Myocyte (in vitro differentiated cells): Measurements from ENCODE around the gene DVL1. TPM values are rescaled to one million over a fixed set of nuclear protein-coding genes. Genes with fewer than 3 reads are reported as not detected.

Experiments used
- microRNA-seq: library from miRNA; unstranded; fragments of <30 nt; microRNA quantifications from one replicate; pipeline ENCODE4, GENCODE V29; 2016
- total RNA-seq: library from RNA; depleted of rRNA; stranded (reverse); fragments of >200 nt; gene quantifications from 2 replicates; pipeline ENCODE4 v1.2.3, GENCODE V29; 2014

DVL1 gene
- total RNA-seq, 1 donor from 2014 or later = 137 TPM

Small RNA genes lying within 50 kb of the gene (microRNA-seq; reads per million reads assigned to microRNA genes)
- gene MIR6726 = not detected
- gene MIR6727 = not detected
- gene MIR6808 = 0.48 reads per million

Other genes with a start within 250 kb of the DVL1 start
- 10.0 and 11.7 TPM in 2 replicates for gene C1orf159, start 233.3 kb downstream of the DVL1 start, total RNA-seq
- not detected in 2 replicates for gene TTLL10, start 175.5 kb downstream of the DVL1 start, total RNA-seq
- 0.47 TPM in 1 of 2 replicates, not detected in the other for gene TNFRSF18, start 142.8 kb downstream of the DVL1 start, total RNA-seq
- not detected in 2 replicates for gene TNFRSF4, start 135.3 kb downstream of the DVL1 start, total RNA-seq
- 142 and 150 TPM in 2 replicates for gene SDF4, start 117.4 kb downstream of the DVL1 start, total RNA-seq
- gene B3GALT6, start 117.2 kb downstream of the DVL1 start, total RNA-seq = 61.8 and 68.1 TPM in 2 replicates
- gene C1QTNF12, start 102.7 kb downstream of the DVL1 start, total RNA-seq = 1.2 TPM in 1 of 2 replicates, not detected in the other
- 50.3 and 52.2 TPM in 2 replicates for gene UBE2J2, start 75.6 kb downstream of the DVL1 start, total RNA-seq
- gene SCNN1D, start 69.0 kb downstream of the DVL1 start, total RNA-seq = 2.2 and 2.5 TPM in 2 replicates
- gene ACAP3, start 41.5 kb downstream of the DVL1 start, total RNA-seq = 97.3 and 106 TPM in 2 replicates
- 41.6 and 43.4 TPM in 2 replicates for gene PUSL1, start 40.8 kb downstream of the DVL1 start, total RNA-seq
- gene INTS11, start 24.8 kb downstream of the DVL1 start, total RNA-seq = 74.5 and 76.4 TPM in 2 replicates
- gene CPTP, start 24.6 kb downstream of the DVL1 start, total RNA-seq = 26.2 and 28.9 TPM in 2 replicates
- 0.10 and 0.13 TPM in 2 replicates for gene TAS1R3, start 18.1 kb downstream of the DVL1 start, total RNA-seq
- gene MXRA8, start 9.1 kb upstream of the DVL1 start, total RNA-seq = 224 and 252 TPM in 2 replicates
- gene AURKAIP1, start 25.8 kb upstream of the DVL1 start, total RNA-seq = 183 and 198 TPM in 2 replicates
- 185 and 228 TPM in 2 replicates for gene CCNL2, start 49.9 kb upstream of the DVL1 start, total RNA-seq
- 113 TPM in 2 replicates for gene MRPL20, start 57.9 kb upstream of the DVL1 start, total RNA-seq
- gene ANKRD65, start 71.9 kb upstream of the DVL1 start, total RNA-seq = not detected in 2 replicates
- 0.52 and 1.0 TPM in 2 replicates for gene VWA1, start 86.3 kb upstream of the DVL1 start, total RNA-seq
- gene ATAD3C, start 100.3 kb upstream of the DVL1 start, total RNA-seq = not detected in 2 replicates
- gene ATAD3B, start 122.3 kb upstream of the DVL1 start, total RNA-seq = 12.1 and 20.2 TPM in 2 replicates
- 31.3 and 41.9 TPM in 2 replicates for gene ATAD3A, start 162.7 kb upstream of the DVL1 start, total RNA-seq
- gene TMEM240, start 191.2 kb upstream of the DVL1 start, total RNA-seq = not detected in 2 replicates
- gene SSU72, start 225.4 kb upstream of the DVL1 start, total RNA-seq = 97.7 and 108 TPM in 2 replicates